ENCODE measurements around the gene SP1. TPM values are rescaled to one million over a fixed set of nuclear protein-coding genes. Genes with fewer than 3 reads are reported as not detected.

SP1 gene
- total and polyA plus RNA-seq, 9 donors: 25.7 to 109 (median 85.9) TPM

DNA sequence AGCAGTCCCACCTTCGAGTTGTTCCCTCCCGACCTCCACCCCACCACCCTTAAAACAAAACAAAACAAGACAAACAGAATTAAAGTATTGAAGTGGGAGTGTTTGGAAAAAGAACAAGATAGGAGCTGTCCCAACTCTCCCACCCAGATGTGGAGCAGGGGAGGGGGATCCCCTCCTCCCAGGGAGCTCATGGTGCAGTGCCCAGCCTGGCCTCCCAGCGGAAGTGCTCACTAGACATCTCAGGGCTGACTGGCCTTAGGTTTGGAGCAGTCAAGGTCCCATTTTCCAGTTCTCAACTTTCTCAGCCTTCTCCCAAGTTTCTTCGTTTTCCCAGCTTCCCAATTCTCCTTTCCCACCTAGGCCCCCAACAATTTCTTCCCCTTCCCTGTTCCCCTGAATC lies 46.7 kb upstream of the SP1 start:
- 60 to 65% (median 62%) methylated on average over 4 of the region's 4 CpGs for WGBS, 3 donors
- TF ChIP-seq CTCF (IDR thresholded peaks at IDR 0.05): no peak
- no peak for TF ChIP-seq EP300 (IDR thresholded peaks at IDR 0.05)
- no peak for TF ChIP-seq POLR2A (IDR thresholded peaks at IDR 0.05)
- intact Hi-C loops (cut with DNase I): no loop called here
- H3K4me3 ChIP-seq: no peak overlapping the region
- no peaks in the 10 kb centered on the region for H3K4me1 ChIP-seq (ENCODE audit: insufficient read depth)
- DNase-seq: no peak
- H3K27me3 ChIP-seq: no peaks in the 10 kb centered on the region
- H3K36me3 ChIP-seq: no peaks in the 10 kb centered on the region
- no peaks in the 10 kb centered on the region for H3K9me3 ChIP-seq
- no peak overlapping the region for H3K27ac ChIP-seq

- TF ChIP-seq EP300 (IDR thresholded peaks at IDR 0.05) (no peak), POLR2A (IDR thresholded peaks at IDR 0.05) (no peak), CTCF (IDR thresholded peaks at IDR 0.05) (no peak)
- H3K9me3 ChIP-seq: no peaks in the 10 kb centered on the region
- no peaks in the 10 kb centered on the region for H3K27me3 ChIP-seq
- no peaks in the 10 kb centered on the region for H3K4me1 ChIP-seq (ENCODE audit: insufficient read depth)
- no peak overlapping the region for H3K27ac ChIP-seq
- DNase-seq: no peak
- no peak overlapping the region for H3K4me3 ChIP-seq
- intact Hi-C loops (cut with DNase I): no loop called here
- H3K36me3 ChIP-seq: no peaks in the 10 kb centered on the region
- WGBS, 3 donors: 72 to 82% (median 74%) methylated on average over 7 of the region's 7 CpGs
Measured at GRCh38 chr12:53333845-53334244, 46.1 kb upstream of the SP1 start.

DNA sequence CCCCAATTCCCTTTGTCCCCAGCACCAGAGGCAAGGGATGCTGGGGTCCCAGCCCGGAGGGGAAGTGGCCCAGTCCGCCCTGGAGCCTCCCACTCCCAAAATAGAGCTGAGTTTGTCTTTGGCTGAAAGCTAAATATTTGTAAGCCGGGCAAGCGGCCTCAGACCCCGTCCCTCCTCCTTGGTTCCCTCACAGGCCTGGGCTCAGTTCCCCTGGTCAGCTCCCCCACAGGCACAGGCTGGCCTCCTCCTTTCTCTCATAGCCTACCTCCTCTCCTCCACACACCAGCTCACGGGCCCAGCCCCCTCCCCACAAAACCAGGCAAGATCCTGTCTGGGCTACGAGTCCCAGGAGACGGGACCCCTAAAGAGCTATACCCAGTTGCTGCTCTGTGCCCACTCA lies 45.2 kb upstream of the SP1 start:
- H3K4me1 ChIP-seq (ENCODE audit: insufficient read depth): no peaks in the 10 kb centered on the region
- intact Hi-C loops (cut with DNase I): no loop called here
- TF ChIP-seq POLR2A (IDR thresholded peaks at IDR 0.05) (no peak), CTCF (IDR thresholded peaks at IDR 0.05) (no peak), EP300 (IDR thresholded peaks at IDR 0.05) (no peak)
- H3K27me3 ChIP-seq: no peaks in the 10 kb centered on the region
- 63 to 69% (median 63%) methylated on average over 8 of the region's 8 CpGs for WGBS, 3 donors
- H3K9me3 ChIP-seq: no peaks in the 10 kb centered on the region
- DNase-seq: no peak
- H3K36me3 ChIP-seq: no peaks in the 10 kb centered on the region
- H3K27ac ChIP-seq: no peak overlapping the region
- no peak overlapping the region for H3K4me3 ChIP-seq

- WGBS, 3 donors: 54 to 70% (median 60%) methylated on average over 14 to 15 of the region's 15 CpGs
- no peak for TF ChIP-seq EP300 (IDR thresholded peaks at IDR 0.05)
- no peak for TF ChIP-seq POLR2A (IDR thresholded peaks at IDR 0.05)
- TF ChIP-seq CTCF (IDR thresholded peaks at IDR 0.05): no peak
- no peak within 1 kb of the TSS for H3K4me3 ChIP-seq
- no peaks in the 10 kb centered on the region for H3K36me3 ChIP-seq
- no peaks in the 10 kb centered on the region for H3K9me3 ChIP-seq
- no peak for DNase-seq
- no peaks in the 10 kb centered on the region for H3K27me3 ChIP-seq
- intact Hi-C loops (cut with DNase I): no loop called here
- no peaks in the 10 kb centered on the region for H3K4me1 ChIP-seq (ENCODE audit: insufficient read depth)
- no peak within 1 kb of the TSS for H3K27ac ChIP-seq
Measured at GRCh38 chr12:53336181-53336681, 43.7 kb upstream of the SP1 start, which contains the start of gene SP7. SP7 (minus strand) TSS chr12:53336354; CDS start chr12:53335646, 708 bp downstream.
